ENCODE results near the gene FAM20B.

- TF ChIP-seq POLR2A (IDR thresholded peaks at IDR 0.05; ENCODE audit: low read depth, low read length) (no peak), POLR2AphosphoS5 (IDR thresholded peaks at IDR 0.05; ENCODE audit: low read depth, low read length) (no peak), SPI1 (IDR thresholded peaks at IDR 0.05; ENCODE audit: low read depth, low read length) (no peak), TAF1 (IDR thresholded peaks at IDR 0.05; ENCODE audit: low read depth, low read length) (no peak)
Observed at GRCh38 chr1:179007233-179007632, 18.5 kb upstream of the FAM20B start.

Measured in GM12891 (cell line).